GM18861 (cell line): ENCODE data around the gene SLC35F6.
"Not testable (repeated sequence)": the region's sequence is repeated elsewhere in the genome, so short reads cannot be mapped to it uniquely, and the experiment has no call there.

Experiments used
- ATAC-seq: cut with Tn5 transposase; IDR thresholded peaks from one replicate; pipeline ENCODE4 v1.9.1; 2021; ENCODE audit not compliant: unreplicated experiment

The SLC35F6 gene

GRCh38 chr2:26780203-26780760 lies 16.2 kb downstream of the SLC35F6 start:
- ATAC-seq: no peak

- ATAC-seq: no peak
Measured at GRCh38 chr2:26782876-26783704, 19.0 kb downstream of the SLC35F6 start.

GRCh38 chr2:26784570-26785234 lies 20.6 kb downstream of the SLC35F6 start:
- ATAC-seq: no peak

GRCh38 chr2:26785431-26786206 lies 21.5 kb downstream of the SLC35F6 start, which contains the start of gene CENPA:
CENPA (plus strand) TSS chr2:26786056; CDS start chr2:26786197, 141 bp downstream.
- peak; percentile 99 for ATAC-seq

GRCh38 chr2:26786207-26787028 lies 22.3 kb downstream of the SLC35F6 start:
- ATAC-seq: peak; percentile 6

GRCh38 chr2:26792720-26793119 lies 28.6 kb downstream of the SLC35F6 start:
- no peak for ATAC-seq

GRCh38 chr2:26793518-26793917 lies 29.4 kb downstream of the SLC35F6 start:
- ATAC-seq: no peak

GRCh38 chr2:26795135-26795534 lies 31.1 kb downstream of the SLC35F6 start:
- ATAC-seq: not testable (repeated sequence)

GRCh38 chr2:26801328-26801727 lies 37.2 kb downstream of the SLC35F6 start:
- ATAC-seq: no peak

GRCh38 chr2:26801796-26802195 lies 37.7 kb downstream of the SLC35F6 start:
- ATAC-seq: no peak

- no peak for ATAC-seq
Measured at GRCh38 chr2:26805241-26805676, 41.2 kb downstream of the SLC35F6 start.

- ATAC-seq: no peak
Measured at GRCh38 chr2:26807788-26808460, 43.8 kb downstream of the SLC35F6 start.

GRCh38 chr2:26809211-26809610 lies 45.1 kb downstream of the SLC35F6 start:
- ATAC-seq: no peak

GRCh38 chr2:26809876-26810577 lies 45.9 kb downstream of the SLC35F6 start:
- ATAC-seq: no peak

GRCh38 chr2:26811261-26811660 lies 47.2 kb downstream of the SLC35F6 start:
- ATAC-seq: no peak

GRCh38 chr2:26811791-26812694 lies 48.0 kb downstream of the SLC35F6 start:
- ATAC-seq: no peak

GRCh38 chr2:26812731-26813130 lies 48.6 kb downstream of the SLC35F6 start:
- ATAC-seq: no peak
